Nephron (organoid): ENCODE data around the gene CAST.

Experiments used
- H3K27ac Mint-ChIP-seq, 3 experiments: 2 replicates each; pipeline ENCODE4 v1.8.0; 2020; ENCODE audit warnings: mixed read lengths in 3 of 3, mild to moderate bottlenecking in 2 of 3, moderate library complexity in 1 of 3
- H3K27me3 Mint-ChIP-seq: 2 replicates; pipeline ENCODE4 v1.8.0; 2021; ENCODE audit warnings: low read depth, mild to moderate bottlenecking, moderate library complexity, mixed read lengths
- H3K36me3 Mint-ChIP-seq: 2 replicates; pipeline ENCODE4 v1.8.0; 2020; ENCODE audit warnings: low read depth, mixed read lengths
- H3K4me1 Mint-ChIP-seq: 2 replicates; pipeline ENCODE4 v1.8.0; 2020; ENCODE audit warnings: mixed read lengths
- H3K4me3 Mint-ChIP-seq, 3 experiments: 2 replicates each; pipeline ENCODE4 v1.8.0; 2020; ENCODE audit warnings: mild to moderate bottlenecking in 3 of 3, mixed read lengths in 3 of 3, moderate library complexity in 2 of 3
- H3K9me3 Mint-ChIP-seq: 2 replicates; pipeline ENCODE4 v1.8.0; 2020; ENCODE audit warnings: mixed read lengths
- TF ChIP-seq, protein P1 (sequence below), 3 experiments: fragments of 200-600 bp; sonication (generic); IDR thresholded peaks; one replicate each; pipeline ENCODE4 v1.5.0; 2021; ENCODE audit warnings: antibody characterized with exemption in 3 of 3; ENCODE audit not compliant: unreplicated experiment in 3 of 3

CAST gene

DNA sequence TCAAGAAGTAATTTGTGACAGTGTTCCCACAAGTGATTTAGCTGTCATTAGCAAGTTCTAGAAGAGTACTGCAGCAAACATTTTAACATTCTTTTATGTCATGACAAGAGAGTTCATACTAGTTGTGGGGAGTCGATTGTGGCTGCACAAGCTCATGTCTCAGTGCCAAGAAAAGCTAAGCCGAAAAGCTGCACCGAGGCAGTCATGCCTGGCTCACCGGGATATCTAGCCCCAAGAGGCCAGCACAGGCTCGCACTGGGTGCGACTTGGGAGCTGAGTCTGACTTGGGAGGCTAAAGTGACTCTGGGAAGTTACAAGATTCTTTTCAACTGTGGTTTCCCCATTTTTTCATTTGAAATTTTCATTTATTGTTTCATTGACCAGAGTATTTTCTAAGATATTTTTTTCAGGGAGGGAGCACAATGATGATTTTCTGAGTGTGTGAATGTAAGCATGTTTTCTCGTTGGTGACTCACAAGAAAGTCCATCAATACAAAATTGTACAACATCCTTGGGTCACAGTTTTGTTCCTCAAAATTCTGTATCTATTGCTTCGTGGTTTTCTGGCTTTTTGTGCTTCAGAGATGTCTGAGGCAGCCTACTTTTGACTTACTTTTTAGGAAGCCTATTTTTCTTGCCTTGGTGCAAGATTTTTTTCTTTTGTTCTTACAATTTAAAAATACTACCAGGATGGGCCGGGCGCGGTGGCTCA lies 18.7 kb downstream of the CAST start:
- Mint-ChIP-seq H3K27ac (no peak overlapping the region), H3K4me1 (no peaks in the 10 kb centered on the region), H3K4me3 (no peak overlapping the region), H3K27me3 (no peaks in the 10 kb centered on the region), H3K36me3 (peaks cover 5% of the 10 kb centered on the region), H3K9me3 (no peaks in the 10 kb centered on the region)
- TF ChIP-seq, protein P1, sequence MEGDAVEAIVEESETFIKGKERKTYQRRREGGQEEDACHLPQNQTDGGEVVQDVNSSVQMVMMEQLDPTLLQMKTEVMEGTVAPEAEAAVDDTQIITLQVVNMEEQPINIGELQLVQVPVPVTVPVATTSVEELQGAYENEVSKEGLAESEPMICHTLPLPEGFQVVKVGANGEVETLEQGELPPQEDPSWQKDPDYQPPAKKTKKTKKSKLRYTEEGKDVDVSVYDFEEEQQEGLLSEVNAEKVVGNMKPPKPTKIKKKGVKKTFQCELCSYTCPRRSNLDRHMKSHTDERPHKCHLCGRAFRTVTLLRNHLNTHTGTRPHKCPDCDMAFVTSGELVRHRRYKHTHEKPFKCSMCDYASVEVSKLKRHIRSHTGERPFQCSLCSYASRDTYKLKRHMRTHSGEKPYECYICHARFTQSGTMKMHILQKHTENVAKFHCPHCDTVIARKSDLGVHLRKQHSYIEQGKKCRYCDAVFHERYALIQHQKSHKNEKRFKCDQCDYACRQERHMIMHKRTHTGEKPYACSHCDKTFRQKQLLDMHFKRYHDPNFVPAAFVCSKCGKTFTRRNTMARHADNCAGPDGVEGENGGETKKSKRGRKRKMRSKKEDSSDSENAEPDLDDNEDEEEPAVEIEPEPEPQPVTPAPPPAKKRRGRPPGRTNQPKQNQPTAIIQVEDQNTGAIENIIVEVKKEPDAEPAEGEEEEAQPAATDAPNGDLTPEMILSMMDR (IDR thresholded peaks at IDR 0.05; ENCODE audit: unreplicated experiment in 3 of 3), result no peak

DNA sequence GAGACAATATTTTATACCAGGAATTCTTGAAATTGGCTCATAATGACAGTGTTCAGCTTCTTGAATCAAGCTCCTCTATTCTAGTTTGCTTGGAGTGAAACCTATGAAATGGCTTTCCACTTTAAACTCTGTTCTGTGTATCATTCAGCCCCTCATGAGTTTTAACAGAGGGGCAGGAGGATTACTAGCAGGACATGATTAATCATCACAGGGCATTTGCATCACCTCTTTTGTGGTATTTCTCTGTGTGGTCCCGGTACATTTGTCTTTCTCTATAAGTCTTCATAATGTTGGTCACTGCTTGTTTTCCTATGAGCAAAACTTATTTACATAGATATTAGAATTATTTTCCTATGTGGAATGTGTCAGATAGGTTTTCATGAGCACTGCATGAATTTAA lies 21.2 kb downstream of the CAST start:
- Mint-ChIP-seq H3K4me3 (no peak overlapping the region), H3K36me3 (peaks cover 5% of the 10 kb centered on the region), H3K27ac (no peak overlapping the region), H3K27me3 (no peaks in the 10 kb centered on the region), H3K4me1 (no peaks in the 10 kb centered on the region), H3K9me3 (no peaks in the 10 kb centered on the region)
- TF ChIP-seq, protein P1 (IDR thresholded peaks at IDR 0.05; ENCODE audit: unreplicated experiment in 3 of 3), result no peak

DNA sequence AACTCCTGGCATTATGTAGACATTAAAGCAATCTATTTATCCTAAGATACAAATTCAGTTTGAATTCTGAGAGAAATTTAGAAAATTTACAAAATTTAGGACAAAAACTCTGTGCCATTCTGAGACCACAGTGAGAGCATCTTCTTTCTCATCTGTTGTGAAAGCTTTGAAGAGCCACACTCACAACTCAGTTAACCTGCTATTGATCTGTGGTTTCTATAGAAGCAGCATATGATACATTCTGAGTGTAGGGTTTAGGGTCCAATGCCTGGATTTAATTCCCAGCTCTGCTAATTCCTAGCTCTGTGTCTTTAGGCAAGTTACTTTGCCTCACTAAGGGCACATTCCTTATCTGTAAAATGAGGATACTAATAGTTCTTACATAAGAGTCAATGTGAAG lies 21.6 kb downstream of the CAST start:
- H3K27ac Mint-ChIP-seq, result no peak overlapping the region
- H3K27me3 Mint-ChIP-seq, result no peaks in the 10 kb centered on the region
- no peak overlapping the region for H3K4me3 Mint-ChIP-seq
- H3K36me3 Mint-ChIP-seq, result peaks cover 5% of the 10 kb centered on the region
- no peaks in the 10 kb centered on the region for H3K4me1 Mint-ChIP-seq
- H3K9me3 Mint-ChIP-seq, result no peaks in the 10 kb centered on the region
- TF ChIP-seq, protein P1 (IDR thresholded peaks at IDR 0.05; ENCODE audit: unreplicated experiment in 3 of 3), result no peak

DNA sequence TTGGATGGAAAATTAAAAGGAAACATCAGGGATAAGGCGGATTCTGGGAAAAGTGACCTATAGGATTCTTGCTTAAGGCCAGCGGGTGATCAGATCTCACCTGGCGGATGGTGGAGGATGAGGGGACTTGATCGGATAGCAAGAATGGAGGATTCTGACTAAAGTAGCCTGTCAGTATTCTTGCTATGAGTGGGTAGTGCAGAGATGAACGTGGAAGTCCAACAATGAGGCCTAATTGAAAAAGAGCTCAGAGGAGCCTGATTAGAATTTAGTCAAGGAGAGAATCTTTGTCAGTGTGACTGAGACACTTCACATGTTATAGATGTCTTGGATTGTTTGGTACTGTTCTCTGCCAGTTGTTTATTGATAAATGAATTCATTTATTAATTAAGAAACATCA lies 24.9 kb downstream of the CAST start:
- Mint-ChIP-seq H3K4me1 (no peaks in the 10 kb centered on the region), H3K27me3 (no peaks in the 10 kb centered on the region), H3K27ac (no peak overlapping the region), H3K9me3 (no peaks in the 10 kb centered on the region), H3K4me3 (no peak overlapping the region), H3K36me3 (no peaks in the 10 kb centered on the region)
- TF ChIP-seq, protein P1 (IDR thresholded peaks at IDR 0.05; ENCODE audit: unreplicated experiment in 3 of 3), result no peak

DNA sequence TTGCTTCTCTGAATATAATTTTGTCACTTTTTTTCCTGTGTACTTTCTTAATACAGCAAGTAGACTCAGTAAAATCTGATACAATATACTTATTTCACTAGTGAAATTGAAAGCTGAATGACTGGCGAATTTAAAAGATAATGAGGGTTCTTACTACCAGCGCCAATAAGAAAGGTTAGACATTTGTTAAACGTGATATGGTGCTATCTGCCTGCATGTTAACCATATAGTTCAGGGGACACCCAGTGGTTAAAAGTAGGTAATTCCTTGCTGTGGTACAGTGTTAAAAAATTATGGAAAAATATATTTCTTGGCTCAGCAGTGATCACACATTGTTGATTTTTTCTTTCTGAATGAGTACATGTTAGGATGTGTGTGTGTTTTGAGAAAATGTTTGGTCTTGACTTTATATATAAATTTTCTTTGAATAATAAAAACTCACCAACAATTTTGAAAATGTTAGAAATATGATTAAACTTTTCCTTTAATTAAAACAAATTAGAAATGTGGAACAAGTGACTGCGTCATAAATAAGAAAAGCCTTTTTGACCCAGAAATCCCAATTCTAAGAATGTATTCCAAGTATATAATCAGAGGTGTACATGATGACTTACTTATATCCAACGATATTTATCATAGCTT lies 25.8 kb downstream of the CAST start:
- H3K4me3 Mint-ChIP-seq, result no peak overlapping the region

More for the DNA sequence above, 25.8 kb downstream of the CAST start:
- no peaks in the 10 kb centered on the region for H3K4me1 Mint-ChIP-seq
- TF ChIP-seq, protein P1 (IDR thresholded peaks at IDR 0.05; ENCODE audit: unreplicated experiment in 3 of 3), result peak; percentile 69 to 77 (median 72)
- H3K27me3 Mint-ChIP-seq, result no peaks in the 10 kb centered on the region
- no peak overlapping the region for H3K27ac Mint-ChIP-seq
- no peaks in the 10 kb centered on the region for H3K9me3 Mint-ChIP-seq
- H3K36me3 Mint-ChIP-seq, result no peaks in the 10 kb centered on the region
